Iris pigment epithelial cell (primary cell): ENCODE results near the gene VAMP8.
A peak's percentile ranks its signal among the peaks of the same experiment; 100 is the strongest.

ENCODE experiments used
- DNase-seq: peaks from one replicate; pipeline ENCODE4 v3.0.0-alpha.2; 2011; ENCODE audit warnings: low read depth

Gene VAMP8

GRCh38 chr2:85619617-85620016, 42.2 kb downstream of the VAMP8 start:
- no peak for DNase-seq

- DNase-seq, result no peak
Measured at GRCh38 chr2:85621338-85621737, 44.0 kb downstream of the VAMP8 start.

GRCh38 chr2:85623991-85624390, 46.6 kb downstream of the VAMP8 start:
- no peak for DNase-seq

- peak; percentile 83 for DNase-seq
Measured at GRCh38 chr2:85628658-85629057, 51.3 kb downstream of the VAMP8 start.

- no peak for DNase-seq
Measured at GRCh38 chr2:85631316-85631715, 53.9 kb downstream of the VAMP8 start.
